Thyroid gland (tissue), 4 donors: ENCODE data around the gene PKNOX2.

Experiments
- POLR2A ChIP-seq, 2 donors: fragments of 450-650 bp; IDR thresholded peaks; one replicate each; pipeline ENCODE4 v1.6.1; 2017; ENCODE audit warnings: antibody characterized with exemption in 2 of 2, mild to moderate bottlenecking in 2 of 2, moderate library complexity in 1 of 2
- TF ChIP-seq, protein P1 (sequence below), 6 experiments: fragments of 200-600 bp in 3 of 6; fragments of 450-650 bp in 3 of 6; sonication (generic) in 3 of 6; IDR thresholded peaks; one replicate each; pipeline ENCODE4 v1.5.1; 2016 to 2019; ENCODE audit warnings: antibody characterized with exemption in 6 of 6, mild to moderate bottlenecking in 2 of 6, inconsistent platforms in 1 of 6, moderate library complexity in 1 of 6

DNA sequence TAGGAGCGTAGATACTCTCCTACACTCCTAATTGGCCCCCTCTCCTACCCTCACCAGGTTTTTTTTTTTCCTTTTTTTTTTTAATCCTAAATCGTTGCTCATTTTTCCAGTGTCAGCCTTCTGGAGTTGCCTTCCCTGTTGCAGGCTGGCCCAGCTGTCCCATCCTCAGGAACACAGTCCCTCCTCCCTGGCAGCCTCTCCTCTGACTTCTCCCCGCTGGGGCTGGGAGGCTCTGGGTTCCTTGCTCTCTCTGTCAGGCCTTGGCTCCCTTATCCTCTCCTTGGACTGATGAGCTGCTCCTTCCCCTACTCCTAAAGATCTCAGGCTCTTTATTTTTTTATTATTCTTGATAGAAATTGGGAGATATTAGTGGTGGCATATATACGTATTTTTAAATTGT, 62.2 kb downstream of the PKNOX2 start:
- TF ChIP-seq, protein P1, sequence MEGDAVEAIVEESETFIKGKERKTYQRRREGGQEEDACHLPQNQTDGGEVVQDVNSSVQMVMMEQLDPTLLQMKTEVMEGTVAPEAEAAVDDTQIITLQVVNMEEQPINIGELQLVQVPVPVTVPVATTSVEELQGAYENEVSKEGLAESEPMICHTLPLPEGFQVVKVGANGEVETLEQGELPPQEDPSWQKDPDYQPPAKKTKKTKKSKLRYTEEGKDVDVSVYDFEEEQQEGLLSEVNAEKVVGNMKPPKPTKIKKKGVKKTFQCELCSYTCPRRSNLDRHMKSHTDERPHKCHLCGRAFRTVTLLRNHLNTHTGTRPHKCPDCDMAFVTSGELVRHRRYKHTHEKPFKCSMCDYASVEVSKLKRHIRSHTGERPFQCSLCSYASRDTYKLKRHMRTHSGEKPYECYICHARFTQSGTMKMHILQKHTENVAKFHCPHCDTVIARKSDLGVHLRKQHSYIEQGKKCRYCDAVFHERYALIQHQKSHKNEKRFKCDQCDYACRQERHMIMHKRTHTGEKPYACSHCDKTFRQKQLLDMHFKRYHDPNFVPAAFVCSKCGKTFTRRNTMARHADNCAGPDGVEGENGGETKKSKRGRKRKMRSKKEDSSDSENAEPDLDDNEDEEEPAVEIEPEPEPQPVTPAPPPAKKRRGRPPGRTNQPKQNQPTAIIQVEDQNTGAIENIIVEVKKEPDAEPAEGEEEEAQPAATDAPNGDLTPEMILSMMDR (IDR thresholded peaks at IDR 0.05): no peak
- TF ChIP-seq POLR2A (IDR thresholded peaks at IDR 0.05): no peak
